RWPE1 (cell line): ENCODE results near the gene EID2.

Experiments used
- CTCF ChIA-PET: fragments of 350-600 bp; sonication (Branson Sonifier 250); formaldehyde crosslinking; extraction: SDS; loops from one replicate; lab custom pipeline; 2021; lab: Yijun Ruan, JAX
- POLR2A ChIA-PET: fragments of 400-600 bp; formaldehyde crosslinking; extraction: SDS; loops from one replicate; lab custom pipeline; 2020; ENCODE audit warnings: antibody characterized with exemption; ENCODE audit not compliant: low non-redundant PET; lab: Yijun Ruan, JAX
- DNase-seq: peaks from one replicate; pipeline ENCODE4 v3.0.0; 2012; ENCODE audit warnings: low spot score
- H3K27ac ChIP-seq: fragments of 450-650 bp; 2 replicates; pipeline ENCODE4 v1.5.1; 2017
- CTCF ChIP-seq: fragments of 450-650 bp; conservative IDR thresholded peaks from 2 replicates; pipeline ENCODE4 v1.5.1; 2017; ENCODE audit warnings: low read depth, mild to moderate bottlenecking

The EID2 gene

GRCh38 chr19:39566064-39566463 is 26.1 kb upstream of the EID2 start:
- CTCF ChIA-PET, result no interaction called here
- no peak for DNase-seq
- TF ChIP-seq CTCF, result no peak
- H3K27ac ChIP-seq, result no peak overlapping the region
- POLR2A ChIA-PET, result no interaction called here

- no peak for DNase-seq
- no peak for TF ChIP-seq CTCF
- POLR2A ChIA-PET, result no interaction called here
- no peak overlapping the region for H3K27ac ChIP-seq
- CTCF ChIA-PET, result interaction anchor here (0.5 to 0.6 kb wide), 2 partner anchors 9 to 178 kb away, joined by 3 to 4 read pairs; no protein-coding TSS in a partner anchor
Observed at GRCh38 chr19:39563408-39563807, 23.4 kb upstream of the EID2 start.

- no peak for DNase-seq
- no peak overlapping the region for H3K27ac ChIP-seq
- ChIA-PET POLR2A (no interaction called here), CTCF (interaction anchor here (0.6 kb wide), 1 partner anchor 1036 kb away, joined by 3 read pairs; no protein-coding TSS in a partner anchor)
- no peak for TF ChIP-seq CTCF
Observed at GRCh38 chr19:39558624-39559117, 18.7 kb upstream of the EID2 start.

GRCh38 chr19:39557811-39558623 is 18.1 kb upstream of the EID2 start:
- DNase-seq, result no peak
- H3K27ac ChIP-seq, result no peak overlapping the region
- POLR2A ChIA-PET, result no interaction called here
- CTCF ChIA-PET, result no interaction called here
- TF ChIP-seq CTCF, result no peak

GRCh38 chr19:39555883-39556282 is 15.9 kb upstream of the EID2 start:
- DNase-seq, result no peak
- ChIA-PET CTCF (no interaction called here), POLR2A (no interaction called here)
- no peak for TF ChIP-seq CTCF
- H3K27ac ChIP-seq, result no peak overlapping the region

- no peak overlapping the region for H3K27ac ChIP-seq
- ChIA-PET CTCF (interaction anchor here (0.6 kb wide), 1 partner anchor 8 kb away, joined by 3 read pairs; no protein-coding TSS in a partner anchor), POLR2A (no interaction called here)
- no peak for TF ChIP-seq CTCF
- DNase-seq, result no peak
Observed at GRCh38 chr19:39554701-39555311, 14.8 kb upstream of the EID2 start.
